NCI-H226 (cell line): Measurements from ENCODE around the gene SVBP.

Source experiments
- DNase-seq: peaks from one replicate; pipeline ENCODE4 v3.0.0-alpha.2; 2015

The SVBP gene

GRCh38 chr1:42759114-42759513, 58.1 kb downstream of the SVBP start:
- no peak for DNase-seq

GRCh38 chr1:42758641-42759040, 58.6 kb downstream of the SVBP start:
- no peak for DNase-seq

GRCh38 chr1:42757892-42758275, 59.3 kb downstream of the SVBP start:
- no peak for DNase-seq
